GM12872 (cell line): ENCODE measurements around the gene CARD16.

Source experiments
- CTCF ChIP-seq: IDR thresholded peaks from 3 replicates; pipeline ENCODE4 v1.5.1; 2011; ENCODE audit warnings: low read depth, mild to moderate bottlenecking, low read length, moderate library complexity; ENCODE audit not compliant: insufficient read depth

CARD16 gene

DNA sequence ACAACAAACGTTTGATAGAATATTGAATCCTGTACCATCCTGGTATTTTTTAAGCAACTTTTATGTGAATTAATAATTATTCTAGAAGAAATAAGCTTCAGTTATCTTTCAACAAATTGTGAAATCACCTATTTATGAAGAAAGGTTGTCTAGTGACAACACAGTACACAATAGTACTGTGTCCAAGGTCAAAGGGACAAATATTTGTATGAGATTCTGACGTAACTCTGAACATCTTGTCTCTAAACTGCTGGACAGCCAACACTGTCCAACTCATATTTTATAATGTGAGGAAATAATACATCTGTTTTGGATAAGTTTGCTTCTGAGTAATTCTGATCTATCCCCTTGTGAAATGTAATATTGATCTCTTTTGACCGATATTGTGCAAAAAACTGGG is 41.1 kb downstream of the CARD16 start:
- no peak for TF ChIP-seq CTCF

GRCh38 chr11:105003151-105003550 is 42.0 kb downstream of the CARD16 start:
- no peak for TF ChIP-seq CTCF

- peak; percentile 90 for TF ChIP-seq CTCF
These were observed 44.3 kb downstream of the CARD16 start for GRCh38 chr11:105000797-105001196.

- peak; percentile 37; the same call in 2 of the 3 replicates for TF ChIP-seq CTCF
These were observed 45.0 kb downstream of the CARD16 start for GRCh38 chr11:105000167-105000566.

DNA sequence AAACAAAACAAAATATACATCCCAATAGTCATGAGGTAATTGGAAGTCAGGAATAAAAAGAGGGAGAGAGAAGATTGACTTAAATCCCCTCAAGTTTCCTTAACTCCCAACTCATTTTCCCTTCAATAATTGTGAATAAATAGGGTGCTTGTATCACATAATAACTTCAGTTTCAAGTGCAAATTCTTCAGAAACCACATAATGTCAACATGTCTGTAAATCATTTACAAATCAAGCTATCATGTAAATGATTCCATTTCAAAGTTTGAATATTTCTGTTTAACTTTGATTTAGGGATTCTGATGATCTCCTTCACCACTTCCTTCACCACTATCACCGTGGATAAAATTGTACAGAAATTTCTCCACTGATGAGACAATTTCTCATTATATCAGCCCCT is 45.4 kb downstream of the CARD16 start:
- TF ChIP-seq CTCF = no peak

- TF ChIP-seq CTCF = no peak
These were observed 47.8 kb downstream of the CARD16 start for GRCh38 chr11:104997288-104997687.

- no peak for TF ChIP-seq CTCF
These were observed 50.1 kb downstream of the CARD16 start for GRCh38 chr11:104995001-104995408.

DNA sequence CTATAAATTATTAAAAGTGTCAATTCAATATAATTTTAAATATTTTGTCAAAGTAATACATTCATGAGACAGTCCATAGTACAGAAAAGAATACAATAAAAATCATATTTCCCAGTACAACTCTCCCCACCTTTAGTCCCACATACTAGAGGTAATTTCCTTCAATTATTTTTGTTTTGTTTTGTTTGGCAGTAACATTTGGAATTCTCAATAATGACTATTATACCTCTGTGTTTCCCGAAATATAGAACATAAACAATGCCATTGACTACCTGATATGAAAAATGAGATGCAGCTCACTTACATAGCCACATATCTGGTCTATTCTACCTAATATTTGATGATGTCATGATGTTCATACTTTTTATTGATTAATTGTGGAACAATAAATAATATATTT is 52.4 kb downstream of the CARD16 start:
- TF ChIP-seq CTCF = no peak
